B cell (primary cell): ENCODE measurements around the gene PSD4.

Experiments
- EZH2 ChIP-seq: IDR thresholded peaks from 2 replicates; pipeline ENCODE4 v1.6.1; 2012; ENCODE audit warnings: borderline replicate concordance, low read depth, mild to moderate bottlenecking, moderate library complexity, low read length; ENCODE audit not compliant: insufficient read depth, poor library complexity, severe bottlenecking
- TF ChIP-seq, protein P1 (sequence below): fragments of 200-600 bp; IDR thresholded peaks from one replicate; pipeline ENCODE4 v1.8.0; 2022; ENCODE audit warnings: antibody characterized with exemption, mild to moderate bottlenecking

DNA sequence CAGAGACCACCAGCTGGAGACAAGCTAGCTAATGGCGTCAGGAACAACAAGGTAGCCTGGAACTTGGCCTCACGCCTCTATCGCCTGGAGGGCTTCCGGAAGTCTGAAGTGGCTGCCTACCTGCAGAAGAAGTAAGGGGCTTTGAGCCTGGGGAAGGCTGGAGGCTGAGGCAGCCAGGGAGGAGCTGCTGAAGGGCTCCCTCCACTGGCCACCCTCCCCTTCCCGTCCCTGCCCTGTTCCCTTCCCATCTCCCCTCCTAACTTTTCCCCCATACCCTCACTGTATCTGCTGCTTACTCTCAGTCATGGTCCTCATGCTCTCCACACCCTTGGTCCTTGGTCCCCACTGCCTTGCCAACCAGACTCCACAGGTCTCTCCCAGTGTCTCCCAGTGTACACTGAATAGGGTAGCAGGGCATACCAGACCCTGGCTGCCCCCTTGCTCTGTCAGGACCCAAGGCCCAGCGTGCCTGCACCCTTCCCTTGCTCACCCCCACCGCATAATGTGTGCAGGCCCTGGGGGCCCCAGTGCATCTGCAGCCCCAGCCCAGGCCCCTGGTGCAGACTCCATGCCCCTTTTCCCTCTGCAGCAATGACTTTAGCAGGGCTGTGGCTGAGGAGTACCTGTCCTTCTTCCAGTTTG, 18.8 kb downstream of the PSD4 start:
- TF ChIP-seq, protein P1, sequence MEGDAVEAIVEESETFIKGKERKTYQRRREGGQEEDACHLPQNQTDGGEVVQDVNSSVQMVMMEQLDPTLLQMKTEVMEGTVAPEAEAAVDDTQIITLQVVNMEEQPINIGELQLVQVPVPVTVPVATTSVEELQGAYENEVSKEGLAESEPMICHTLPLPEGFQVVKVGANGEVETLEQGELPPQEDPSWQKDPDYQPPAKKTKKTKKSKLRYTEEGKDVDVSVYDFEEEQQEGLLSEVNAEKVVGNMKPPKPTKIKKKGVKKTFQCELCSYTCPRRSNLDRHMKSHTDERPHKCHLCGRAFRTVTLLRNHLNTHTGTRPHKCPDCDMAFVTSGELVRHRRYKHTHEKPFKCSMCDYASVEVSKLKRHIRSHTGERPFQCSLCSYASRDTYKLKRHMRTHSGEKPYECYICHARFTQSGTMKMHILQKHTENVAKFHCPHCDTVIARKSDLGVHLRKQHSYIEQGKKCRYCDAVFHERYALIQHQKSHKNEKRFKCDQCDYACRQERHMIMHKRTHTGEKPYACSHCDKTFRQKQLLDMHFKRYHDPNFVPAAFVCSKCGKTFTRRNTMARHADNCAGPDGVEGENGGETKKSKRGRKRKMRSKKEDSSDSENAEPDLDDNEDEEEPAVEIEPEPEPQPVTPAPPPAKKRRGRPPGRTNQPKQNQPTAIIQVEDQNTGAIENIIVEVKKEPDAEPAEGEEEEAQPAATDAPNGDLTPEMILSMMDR: no peak
- TF ChIP-seq EZH2: no peak
